ENCODE data around the gene LBX1.

LBX1 gene

GRCh38 chr10:101216207-101217043 lies 12.8 kb downstream of the LBX1 start:
- peaks cover 0 to 1% of the 10 kb centered on the region in 2 experiments for H3K36me3 ChIP-seq (ENCODE audit: control insufficient read depth in 1 of 2, insufficient read depth in 2 of 2, low read length in 2 of 2)
- no CpG with 5 or more reads among the region's 52 CpGs for WGBS (ENCODE audit: extremely low coverage, insufficient coverage, insufficient read length)
- H3K79me1 ChIP-seq (ENCODE audit: low read length): no peaks in the 10 kb centered on the region
- no peak overlapping the region for H4K8ac ChIP-seq (ENCODE audit: low read depth, low read length)
- no peak overlapping the region for H3K4me3 ChIP-seq (ENCODE audit: low read depth, low read length)
- peaks cover 75% of the 10 kb centered on the region for H3K27me3 ChIP-seq (ENCODE audit: insufficient read depth, low read length)
- H2AK5ac ChIP-seq (ENCODE audit: low read length): no peak overlapping the region
- no peak overlapping the region for H2BK12ac ChIP-seq (ENCODE audit: low read length)
- H3K9me3 ChIP-seq (ENCODE audit: insufficient read depth, low read depth, low read length): peaks cover 14% of the 10 kb centered on the region
- no peak overlapping the region for H2BK5ac ChIP-seq (ENCODE audit: low read depth, low read length, poor library complexity)
- H3K4ac ChIP-seq (ENCODE audit: low read depth, low read length): no peak overlapping the region
- H3K4me1 ChIP-seq (ENCODE audit: control insufficient read depth in 1 of 2, insufficient read depth in 2 of 2, low read length in 2 of 2): peaks cover 2 to 5% of the 10 kb centered on the region in 2 experiments
- no peak overlapping the region for H3K4me2 ChIP-seq (ENCODE audit: low read length)
- H3K23ac ChIP-seq (ENCODE audit: low read length): no peak overlapping the region
- H2BK120ac ChIP-seq (ENCODE audit: insufficient read depth, low read length, poor library complexity): no peak overlapping the region
- no peak overlapping the region for H2AFZ ChIP-seq (ENCODE audit: insufficient read depth, low read length, poor library complexity)
- H3K9ac ChIP-seq (ENCODE audit: low read length): no peak overlapping the region
- H3K79me2 ChIP-seq (ENCODE audit: control insufficient read depth, insufficient read depth, low read length, poor library complexity): no peaks in the 10 kb centered on the region
- no peak overlapping the region for H3K27ac ChIP-seq (ENCODE audit: low read depth, low read length)
- no peak for DNase-seq
- no peak overlapping the region for H3K18ac ChIP-seq (ENCODE audit: low read length)
- H3K14ac ChIP-seq (ENCODE audit: low read length): no peak overlapping the region
- H4K91ac ChIP-seq (ENCODE audit: low read depth, low read length): no peak overlapping the region
- no peak overlapping the region for H4K12ac ChIP-seq (ENCODE audit: low read depth, low read length)

- Histone ChIP-seq H4K8ac (ENCODE audit: low read depth, low read length) (no peak overlapping the region), H2BK12ac (ENCODE audit: low read length) (no peak overlapping the region), H2BK5ac (ENCODE audit: low read depth, low read length, poor library complexity) (no peak overlapping the region), H3K4me1 (ENCODE audit: control insufficient read depth in 1 of 2, insufficient read depth in 2 of 2, low read length in 2 of 2) (peaks cover 2 to 5% of the 10 kb centered on the region in 2 experiments), H3K9ac (ENCODE audit: low read length) (no peak overlapping the region), H3K9me3 (ENCODE audit: insufficient read depth, low read depth, low read length) (peaks cover 10% of the 10 kb centered on the region), H3K36me3 (ENCODE audit: control insufficient read depth in 1 of 2, insufficient read depth in 2 of 2, low read length in 2 of 2) (peaks cover 0 to 1% of the 10 kb centered on the region in 2 experiments), H3K79me2 (ENCODE audit: control insufficient read depth, insufficient read depth, low read length, poor library complexity) (no peaks in the 10 kb centered on the region), H3K4me2 (ENCODE audit: low read length) (no peak overlapping the region), H4K12ac (ENCODE audit: low read depth, low read length) (no peak overlapping the region), H3K23ac (ENCODE audit: low read length) (no peak overlapping the region), H3K4me3 (ENCODE audit: low read depth, low read length) (no peak overlapping the region), H3K79me1 (ENCODE audit: low read length) (no peaks in the 10 kb centered on the region), H2AK5ac (ENCODE audit: low read length) (no peak overlapping the region), H4K91ac (ENCODE audit: low read depth, low read length) (no peak overlapping the region), H3K18ac (ENCODE audit: low read length) (no peak overlapping the region), H3K14ac (ENCODE audit: low read length) (no peak overlapping the region), H3K27ac (ENCODE audit: low read depth, low read length) (no peak overlapping the region), H2AFZ (ENCODE audit: insufficient read depth, low read length, poor library complexity) (no peak overlapping the region), H3K4ac (ENCODE audit: low read depth, low read length) (no peak overlapping the region), H3K27me3 (ENCODE audit: insufficient read depth, low read length) (peaks cover 67% of the 10 kb centered on the region), H2BK120ac (ENCODE audit: insufficient read depth, low read length, poor library complexity) (no peak overlapping the region)
- WGBS (ENCODE audit: extremely low coverage, insufficient coverage, insufficient read length): no CpG with 5 or more reads among the region's 40 CpGs
- DNase-seq: no peak
Measured at GRCh38 chr10:101215397-101216206, 13.7 kb downstream of the LBX1 start.

- no peak overlapping the region for H2BK120ac ChIP-seq (ENCODE audit: insufficient read depth, low read length, poor library complexity)
Measured at GRCh38 chr10:101214446-101215396, 14.5 kb downstream of the LBX1 start.

GRCh38 chr10:101208543-101208942 lies 20.7 kb downstream of the LBX1 start:
- no peak overlapping the region for H2BK12ac ChIP-seq (ENCODE audit: low read length)
- H3K4ac ChIP-seq (ENCODE audit: low read depth, low read length): no peak overlapping the region
- H3K79me1 ChIP-seq (ENCODE audit: low read length): no peaks in the 10 kb centered on the region
- H3K27me3 ChIP-seq (ENCODE audit: insufficient read depth, low read length): peaks cover 13% of the 10 kb centered on the region
- no peak overlapping the region for H2BK120ac ChIP-seq (ENCODE audit: insufficient read depth, low read length, poor library complexity)
- DNase-seq: no peak
- no peak overlapping the region for H2AK5ac ChIP-seq (ENCODE audit: low read length)
- no peak overlapping the region for H3K18ac ChIP-seq (ENCODE audit: low read length)
- H4K91ac ChIP-seq (ENCODE audit: low read depth, low read length): no peak overlapping the region
- no peak overlapping the region for H3K14ac ChIP-seq (ENCODE audit: low read length)
- H4K12ac ChIP-seq (ENCODE audit: low read depth, low read length): no peak overlapping the region
- WGBS (ENCODE audit: extremely low coverage, insufficient coverage, insufficient read length): no CpG with 5 or more reads among the region's 5 CpGs
- H3K4me2 ChIP-seq (ENCODE audit: low read length): no peak overlapping the region
- H4K8ac ChIP-seq (ENCODE audit: low read depth, low read length): no peak overlapping the region
- no peak overlapping the region for H3K27ac ChIP-seq (ENCODE audit: low read depth, low read length)
- no peaks in the 10 kb centered on the region for H3K4me1 ChIP-seq (ENCODE audit: control insufficient read depth in 1 of 2, insufficient read depth in 2 of 2, low read length in 2 of 2)
- H3K79me2 ChIP-seq (ENCODE audit: control insufficient read depth, insufficient read depth, low read length, poor library complexity): no peaks in the 10 kb centered on the region
- no peak overlapping the region for H3K4me3 ChIP-seq (ENCODE audit: low read depth, low read length)
- H3K9ac ChIP-seq (ENCODE audit: low read length): no peak overlapping the region
- H2AFZ ChIP-seq (ENCODE audit: insufficient read depth, low read length, poor library complexity): no peak overlapping the region
- H3K23ac ChIP-seq (ENCODE audit: low read length): no peak overlapping the region
- no peak overlapping the region for H2BK5ac ChIP-seq (ENCODE audit: low read depth, low read length, poor library complexity)
- no peaks in the 10 kb centered on the region for H3K9me3 ChIP-seq (ENCODE audit: insufficient read depth, low read depth, low read length)
- H3K36me3 ChIP-seq (ENCODE audit: control insufficient read depth in 1 of 2, insufficient read depth in 2 of 2, low read length in 2 of 2): peaks cover 0 to 1% of the 10 kb centered on the region in 2 experiments

More at GRCh38 chr10:101214446-101215396, 14.5 kb downstream of the LBX1 start:
- no peak overlapping the region for H2BK5ac ChIP-seq (ENCODE audit: low read depth, low read length, poor library complexity)
- peaks cover 60% of the 10 kb centered on the region for H3K27me3 ChIP-seq (ENCODE audit: insufficient read depth, low read length)
- H3K4me2 ChIP-seq (ENCODE audit: low read length): no peak overlapping the region
- peaks cover 0 to 1% of the 10 kb centered on the region in 2 experiments for H3K36me3 ChIP-seq (ENCODE audit: control insufficient read depth in 1 of 2, insufficient read depth in 2 of 2, low read length in 2 of 2)
- H2AFZ ChIP-seq (ENCODE audit: insufficient read depth, low read length, poor library complexity): no peak overlapping the region
- H3K23ac ChIP-seq (ENCODE audit: low read length): no peak overlapping the region
- no CpG with 5 or more reads among the region's 49 CpGs for WGBS (ENCODE audit: extremely low coverage, insufficient coverage, insufficient read length)
- DNase-seq: peak; percentile 62 to 83
- no peaks in the 10 kb centered on the region for H3K79me1 ChIP-seq (ENCODE audit: low read length)
- H3K4me3 ChIP-seq (ENCODE audit: low read depth, low read length): no peak overlapping the region
- H2BK12ac ChIP-seq (ENCODE audit: low read length): no peak overlapping the region
- H3K18ac ChIP-seq (ENCODE audit: low read length): no peak overlapping the region
- no peak overlapping the region for H3K9ac ChIP-seq (ENCODE audit: low read length)
- H2AK5ac ChIP-seq (ENCODE audit: low read length): no peak overlapping the region
- H3K4me1 ChIP-seq (ENCODE audit: control insufficient read depth in 1 of 2, insufficient read depth in 2 of 2, low read length in 2 of 2): peaks cover 2 to 5% of the 10 kb centered on the region in 2 experiments
- no peak overlapping the region for H4K91ac ChIP-seq (ENCODE audit: low read depth, low read length)
- no peak overlapping the region for H3K4ac ChIP-seq (ENCODE audit: low read depth, low read length)
- no peak overlapping the region for H3K27ac ChIP-seq (ENCODE audit: low read depth, low read length)
- H4K12ac ChIP-seq (ENCODE audit: low read depth, low read length): no peak overlapping the region
- peaks cover 8% of the 10 kb centered on the region for H3K9me3 ChIP-seq (ENCODE audit: insufficient read depth, low read depth, low read length)
- H3K79me2 ChIP-seq (ENCODE audit: control insufficient read depth, insufficient read depth, low read length, poor library complexity): no peaks in the 10 kb centered on the region
- no peak overlapping the region for H3K14ac ChIP-seq (ENCODE audit: low read length)
- H4K8ac ChIP-seq (ENCODE audit: low read depth, low read length): no peak overlapping the region

All from trophoblast cell (in vitro differentiated cells and primary cell).